ENCODE data around the gene FAM210A.

Gene FAM210A

DNA sequence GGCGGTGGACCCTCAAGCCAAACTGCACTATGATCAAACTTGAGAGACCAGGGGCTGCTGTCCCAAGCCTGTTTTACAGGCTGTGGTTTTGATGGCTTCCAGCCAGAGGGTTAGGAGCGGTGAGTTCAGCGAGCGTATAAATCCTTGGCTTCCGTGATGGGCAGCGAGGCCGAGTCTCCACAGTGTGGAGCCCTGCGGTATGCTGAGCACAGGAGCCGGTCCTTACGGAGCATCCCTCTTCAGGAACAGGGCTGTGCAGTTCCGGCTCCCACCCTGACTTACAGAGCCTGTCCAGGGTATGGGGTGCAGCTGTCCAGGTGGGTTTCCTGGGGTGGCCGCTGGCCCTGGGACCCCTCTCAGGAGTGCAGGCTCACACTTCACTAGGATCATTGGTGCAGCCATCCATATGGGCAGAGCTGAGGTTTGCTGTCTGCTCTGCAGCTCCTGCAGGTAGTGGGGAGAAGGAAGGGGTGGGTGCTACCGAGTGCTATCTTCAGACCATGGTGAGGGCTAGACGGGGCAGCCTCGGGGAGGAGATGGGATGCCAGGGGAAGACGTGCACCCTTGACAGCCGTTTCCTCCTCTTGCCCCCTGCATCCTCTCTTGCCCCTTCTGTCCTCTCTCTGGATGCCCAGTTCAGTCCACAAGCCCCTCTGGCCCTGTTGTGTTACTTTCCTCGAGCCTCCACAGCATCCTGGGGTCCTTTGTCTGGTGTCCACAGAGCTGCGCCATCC, 104.3 kb downstream of the FAM210A start:
- in situ Hi-C loops (cut with HindIII; ENCODE audit: low pct_unique_long_range_greater_than_20kb, low sequenced_read_pairs), result no loop called here
- DNase-seq (ENCODE audit: low read depth in 1 of 2, low spot score in 1 of 2), result no peak
- no peak for TF ChIP-seq JUND (IDR thresholded peaks at IDR 0.05; ENCODE audit: low read depth)

DNA sequence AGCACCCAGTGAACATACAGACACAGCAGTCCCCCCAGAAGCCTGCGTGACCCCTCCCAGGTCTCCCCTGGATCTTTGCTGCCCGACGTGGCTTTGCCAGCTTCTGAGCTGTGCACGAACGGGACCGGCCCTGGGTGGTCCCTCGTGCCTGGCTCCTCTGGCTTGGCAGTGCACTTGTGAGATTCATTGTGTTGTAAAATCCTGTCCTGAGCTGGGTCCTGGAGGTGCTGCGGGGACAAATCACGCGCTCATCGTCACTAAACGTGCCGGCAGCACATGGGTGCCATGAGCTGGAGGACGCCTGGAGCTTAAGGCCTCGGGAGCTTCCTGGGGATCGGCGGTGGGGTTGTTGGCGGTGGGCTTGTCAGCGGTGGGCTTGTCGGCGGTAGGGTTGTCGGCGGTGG, 104.9 kb downstream of the FAM210A start:
- in situ Hi-C loops (cut with HindIII; ENCODE audit: low pct_unique_long_range_greater_than_20kb, low sequenced_read_pairs), result no loop called here
- no peak for TF ChIP-seq JUND (IDR thresholded peaks at IDR 0.05; ENCODE audit: low read depth)
- no peak for DNase-seq (ENCODE audit: low read depth in 1 of 2, low spot score in 1 of 2)

DNA sequence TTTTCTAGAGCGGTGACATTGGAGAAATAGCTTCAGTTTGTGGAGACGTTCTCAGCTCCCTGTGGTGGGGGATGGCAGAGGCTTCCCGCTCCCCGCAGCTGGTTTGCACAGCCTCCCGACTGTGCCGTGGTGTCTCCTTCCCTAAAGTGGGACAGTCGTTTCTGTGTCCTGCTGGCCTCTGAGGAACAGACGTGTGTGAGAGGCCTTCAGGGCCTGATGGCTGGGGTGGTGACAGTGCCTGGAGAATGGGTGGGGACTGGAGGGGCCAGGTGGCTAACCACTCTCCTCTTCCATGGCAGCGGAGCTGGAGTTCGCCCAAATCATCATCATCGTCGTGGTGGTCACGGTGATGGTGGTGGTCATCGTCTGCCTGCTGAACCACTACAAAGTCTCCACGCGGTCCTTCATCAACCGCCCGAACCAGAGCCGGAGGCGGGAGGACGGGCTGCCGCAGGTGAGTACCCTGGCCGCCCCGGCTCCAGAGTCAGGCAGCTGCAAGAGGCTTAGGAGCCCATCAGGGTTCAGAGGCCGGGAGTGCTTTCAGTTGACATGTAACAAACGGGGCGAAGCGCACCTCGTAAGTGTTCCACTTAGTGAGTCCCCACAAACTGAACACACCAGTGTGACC, 105.4 kb downstream of the FAM210A start:
- TF ChIP-seq JUND (IDR thresholded peaks at IDR 0.05; ENCODE audit: low read depth), result no peak
- DNase-seq (ENCODE audit: low read depth in 1 of 2, low spot score in 1 of 2), result no peak
- in situ Hi-C loops (cut with HindIII; ENCODE audit: low pct_unique_long_range_greater_than_20kb, low sequenced_read_pairs), result no loop called here

DNA sequence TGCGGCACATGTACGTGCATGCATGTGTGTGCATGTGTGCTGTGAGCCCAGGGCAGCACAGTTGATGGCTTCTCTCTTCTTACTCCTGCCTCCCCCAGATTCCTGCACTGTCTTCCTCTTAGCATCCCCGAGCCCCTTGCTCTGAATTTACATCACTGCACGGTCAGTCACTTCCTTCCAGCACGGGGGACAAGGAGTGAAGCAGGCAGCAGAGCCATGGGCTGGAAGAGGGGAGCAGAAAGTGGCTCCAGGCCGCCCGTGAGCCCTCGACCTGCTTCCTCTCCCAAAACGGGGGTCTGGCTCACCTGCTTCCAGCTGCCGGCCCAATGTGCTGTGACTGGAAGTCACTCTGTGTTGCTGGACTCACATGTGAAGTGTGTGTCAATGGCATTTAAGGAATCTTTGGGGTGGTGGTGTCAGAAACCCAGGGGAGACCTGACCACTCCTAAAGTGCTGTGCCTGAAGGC, 106.1 kb downstream of the FAM210A start:
- in situ Hi-C loops (cut with HindIII; ENCODE audit: low pct_unique_long_range_greater_than_20kb, low sequenced_read_pairs), result no loop called here
- no peak for TF ChIP-seq JUND (IDR thresholded peaks at IDR 0.05; ENCODE audit: low read depth)
- DNase-seq (ENCODE audit: low read depth in 1 of 2, low spot score in 1 of 2), result no peak

DNA sequence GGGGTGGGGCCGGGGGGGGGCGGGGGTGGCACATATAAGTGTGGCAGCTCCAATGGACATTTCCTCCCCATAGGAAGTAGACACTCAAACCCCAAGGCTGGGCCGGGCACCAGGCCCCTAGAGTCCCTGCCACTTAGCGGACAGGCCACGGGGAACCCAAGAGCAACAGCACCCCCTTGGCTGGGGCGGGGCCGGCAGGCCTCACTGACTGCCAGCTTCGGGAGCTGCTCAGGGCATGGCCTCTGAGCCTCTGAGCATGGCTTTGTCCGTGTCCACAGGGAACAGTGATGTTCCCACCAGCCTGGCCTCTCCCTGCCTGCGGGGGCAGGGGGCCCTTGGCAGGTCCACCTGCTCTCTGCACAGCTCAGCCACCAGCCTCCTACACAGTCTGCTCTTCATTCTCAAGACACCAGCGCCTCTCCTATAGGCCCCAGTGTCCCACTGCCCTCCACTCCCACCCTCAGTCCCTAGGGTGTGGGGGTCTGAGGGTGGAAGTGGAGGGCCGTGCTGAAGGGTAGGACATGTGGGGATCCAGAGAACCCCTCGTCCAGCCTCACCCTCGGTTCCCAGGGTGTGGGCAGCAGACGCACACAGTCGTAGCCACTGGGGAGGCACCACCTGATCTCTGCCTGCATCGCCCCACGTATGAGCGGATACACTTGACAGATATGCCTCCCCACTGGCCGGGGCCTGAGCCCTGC, 106.7 kb downstream of the FAM210A start:
- in situ Hi-C loops (cut with HindIII; ENCODE audit: low pct_unique_long_range_greater_than_20kb, low sequenced_read_pairs), result no loop called here
- DNase-seq (ENCODE audit: low read depth in 1 of 2, low spot score in 1 of 2), result no peak
- TF ChIP-seq JUND (IDR thresholded peaks at IDR 0.05; ENCODE audit: low read depth), result no peak

DNA sequence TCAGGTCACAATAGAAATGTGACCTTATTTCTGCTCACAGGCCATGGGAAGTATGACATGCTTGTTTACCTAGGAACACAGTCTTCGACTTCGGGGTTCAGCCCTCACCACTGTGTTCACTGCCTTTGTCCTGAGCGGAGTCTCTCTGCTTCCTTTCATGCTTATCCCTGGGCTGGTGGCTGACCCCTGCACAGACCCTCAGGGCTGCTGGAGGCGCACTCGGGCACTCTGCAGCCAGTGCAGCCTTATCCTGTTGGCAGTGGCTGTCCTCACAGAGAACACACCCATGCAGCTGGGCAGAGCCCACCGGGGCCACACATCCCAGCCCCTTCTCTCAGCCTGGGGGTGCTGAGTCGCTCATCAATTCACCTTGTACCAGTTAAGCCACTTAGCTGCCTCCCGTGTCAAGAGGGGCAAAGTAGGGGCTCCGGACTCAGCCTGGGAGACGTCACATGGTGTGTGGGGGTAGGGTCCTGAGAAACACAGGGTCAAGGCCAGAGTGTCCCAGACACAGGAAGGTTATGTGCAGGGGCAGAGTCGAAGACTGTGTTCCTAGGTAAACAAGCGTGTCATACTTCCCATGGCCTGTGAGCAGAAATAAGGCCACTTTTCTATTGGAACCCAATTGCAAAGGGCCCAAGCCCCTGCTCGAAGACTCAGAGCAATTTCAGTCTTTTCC, 107.5 kb downstream of the FAM210A start:
- DNase-seq (ENCODE audit: low read depth in 1 of 2, low spot score in 1 of 2), result no peak
- no peak for TF ChIP-seq JUND (IDR thresholded peaks at IDR 0.05; ENCODE audit: low read depth)
- in situ Hi-C loops (cut with HindIII; ENCODE audit: low pct_unique_long_range_greater_than_20kb, low sequenced_read_pairs), result no loop called here

DNA sequence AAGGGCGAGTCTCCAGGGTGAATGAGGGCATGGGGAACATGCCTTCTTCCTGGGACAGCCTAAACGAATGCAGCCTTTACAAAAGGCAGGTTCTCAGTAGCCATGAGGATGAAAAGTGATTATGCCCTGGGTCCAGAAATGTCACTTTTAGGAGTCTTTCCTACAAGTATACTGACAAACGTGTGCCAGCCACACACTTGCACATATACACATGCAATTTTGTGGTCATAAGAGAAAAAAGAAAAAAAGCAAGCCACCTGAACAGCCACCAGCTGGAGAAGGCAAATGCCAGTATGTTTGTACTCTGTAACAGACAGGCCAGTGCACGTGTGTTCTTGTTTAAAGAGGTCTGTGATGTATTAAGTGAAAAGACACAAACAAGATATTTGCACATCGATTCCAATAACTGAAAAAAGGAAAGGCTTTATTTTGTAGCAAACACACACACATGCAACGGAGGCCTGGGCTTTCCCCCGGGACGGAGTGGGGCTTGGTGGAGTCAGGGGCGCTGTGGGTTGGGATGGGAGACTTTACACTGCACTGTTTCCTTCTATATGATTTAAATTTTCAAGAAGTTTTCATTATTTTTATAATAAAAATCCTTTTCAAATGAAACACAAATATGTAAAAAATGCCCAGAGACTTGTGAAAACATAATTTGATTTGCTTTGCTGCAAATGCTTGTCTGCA, 108.4 kb downstream of the FAM210A start:
- no peak for TF ChIP-seq JUND (IDR thresholded peaks at IDR 0.05; ENCODE audit: low read depth)
- no peak for DNase-seq (ENCODE audit: low read depth in 1 of 2, low spot score in 1 of 2)
- in situ Hi-C loops (cut with HindIII; ENCODE audit: low pct_unique_long_range_greater_than_20kb, low sequenced_read_pairs), result no loop called here

DNA sequence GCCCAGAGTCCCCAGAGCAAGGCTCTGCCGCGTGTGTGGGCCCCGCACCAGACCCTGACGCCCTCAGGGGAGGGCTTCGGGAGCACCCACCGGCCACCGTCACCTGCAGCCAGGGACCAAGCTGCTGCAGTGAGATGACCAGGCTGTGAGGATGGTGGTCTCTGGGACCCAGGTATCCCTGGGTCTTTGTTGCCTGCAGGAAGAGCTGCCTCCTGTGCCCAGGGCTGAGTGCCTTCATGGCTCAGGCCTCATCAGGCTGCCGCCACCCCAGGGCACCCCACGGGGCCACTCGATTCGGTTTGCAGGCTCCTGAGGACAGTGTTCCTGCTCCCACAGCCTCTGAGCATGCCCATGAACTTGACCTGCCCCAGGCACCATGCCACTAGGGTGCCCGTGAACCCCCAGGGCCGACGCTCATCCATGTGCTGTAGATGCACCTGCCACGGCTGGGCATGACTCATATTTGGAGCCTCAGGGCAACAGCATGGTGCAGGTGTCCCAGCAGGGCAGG, 109.8 kb downstream of the FAM210A start:
- DNase-seq (ENCODE audit: low read depth in 1 of 2, low spot score in 1 of 2), result no peak
- in situ Hi-C loops (cut with HindIII; ENCODE audit: low pct_unique_long_range_greater_than_20kb, low sequenced_read_pairs), result no loop called here

DNA sequence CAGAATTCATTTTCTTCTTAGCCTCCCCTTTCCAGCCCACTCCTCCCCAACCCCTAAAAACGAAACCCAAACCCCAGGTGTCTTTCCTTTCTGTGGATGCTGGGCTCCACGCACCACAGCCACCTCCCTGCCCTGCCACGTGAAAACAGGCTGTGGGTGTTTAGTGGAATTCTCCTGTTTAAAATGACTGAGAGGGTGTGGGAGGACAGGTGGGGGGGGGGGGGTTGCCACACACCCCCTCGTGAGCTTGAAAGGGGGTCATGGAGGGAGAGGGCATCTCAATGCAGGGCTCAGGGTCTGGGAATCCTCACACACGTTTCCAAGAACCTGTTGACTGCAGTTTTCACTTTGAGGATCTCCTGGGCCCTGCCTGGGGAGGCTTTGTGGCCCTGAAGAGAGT, 110.3 kb downstream of the FAM210A start:
- DNase-seq (ENCODE audit: low read depth in 1 of 2, low spot score in 1 of 2), result no peak
- TF ChIP-seq JUND (IDR thresholded peaks at IDR 0.05; ENCODE audit: low read depth), result no peak
- in situ Hi-C loops (cut with HindIII; ENCODE audit: low pct_unique_long_range_greater_than_20kb, low sequenced_read_pairs), result no loop called here

More for the DNA sequence above, 109.8 kb downstream of the FAM210A start:
- no peak for TF ChIP-seq JUND (IDR thresholded peaks at IDR 0.05; ENCODE audit: low read depth)

DNA sequence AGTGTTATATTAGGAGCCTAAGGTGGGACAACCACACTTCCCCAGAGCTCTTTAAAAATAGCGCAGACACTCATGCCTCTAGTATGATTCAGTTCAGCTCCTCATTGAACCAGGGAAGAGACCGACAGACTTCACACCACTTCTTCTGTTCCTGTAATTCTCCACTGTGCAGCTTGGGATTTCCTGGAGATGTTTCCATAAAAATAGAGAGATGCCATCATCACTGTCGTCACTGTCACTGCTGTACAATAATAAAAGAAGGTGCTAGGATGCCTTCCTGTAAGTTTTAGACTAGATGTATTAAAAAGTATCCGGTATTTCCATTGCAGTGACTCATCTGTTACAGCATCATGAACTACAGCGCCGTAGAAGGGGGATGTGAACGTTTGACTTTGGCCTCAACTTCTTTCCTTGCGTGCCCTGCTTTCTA, 110.9 kb downstream of the FAM210A start:
- DNase-seq (ENCODE audit: low read depth in 1 of 2, low spot score in 1 of 2), result no peak
- no peak for TF ChIP-seq JUND (IDR thresholded peaks at IDR 0.05; ENCODE audit: low read depth)
- in situ Hi-C loops (cut with HindIII; ENCODE audit: low pct_unique_long_range_greater_than_20kb, low sequenced_read_pairs), result no loop called here

DNA sequence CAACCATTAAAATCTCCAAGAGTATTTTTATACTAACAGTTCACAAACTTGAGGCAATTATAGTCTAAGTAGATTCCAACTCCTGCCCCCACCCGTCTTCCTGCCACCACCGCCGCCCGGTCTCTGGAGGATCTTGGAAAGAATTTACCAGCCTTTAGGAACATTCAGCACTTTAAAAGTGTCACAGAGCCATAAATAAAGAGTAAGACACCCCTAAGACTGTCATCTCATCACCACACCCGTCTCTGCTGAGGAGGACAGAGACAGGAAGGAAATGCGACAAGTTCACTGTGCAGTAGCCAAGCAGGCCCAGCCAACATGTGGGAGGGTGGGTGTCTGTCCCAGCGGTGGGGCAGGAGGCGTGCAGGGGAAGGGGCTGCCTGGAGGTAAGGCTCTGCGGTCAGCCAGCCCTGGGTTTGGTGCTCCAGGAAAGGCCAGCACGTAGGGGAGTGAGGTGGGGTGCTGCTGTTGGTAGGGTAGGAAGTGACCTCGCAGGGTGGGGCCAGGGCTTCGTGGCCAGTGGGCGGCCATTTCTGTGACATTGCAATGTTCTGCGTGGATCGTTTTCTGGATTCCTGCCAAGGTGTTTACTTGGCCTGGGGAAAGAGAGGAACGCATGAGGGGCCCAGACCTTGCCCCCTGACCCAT, 111.6 kb downstream of the FAM210A start:
- no peak for DNase-seq (ENCODE audit: low read depth in 1 of 2, low spot score in 1 of 2)
- TF ChIP-seq JUND (IDR thresholded peaks at IDR 0.05; ENCODE audit: low read depth), result no peak
- in situ Hi-C loops (cut with HindIII; ENCODE audit: low pct_unique_long_range_greater_than_20kb, low sequenced_read_pairs), result no loop called here
